Smooth muscle cell (in vitro differentiated cells): ENCODE measurements around the gene M6PR. TPM values are rescaled to one million over a fixed set of nuclear protein-coding genes. Genes with fewer than 3 reads are reported as not detected.
"Not testable (repeated sequence)": the region's sequence is repeated elsewhere in the genome, so short reads cannot be mapped to it uniquely, and the experiment has no call there.

Experiments
- DNase-seq: peaks from one replicate; lab custom pipeline; 2025; ENCODE audit not compliant: unreplicated experiment; lab: John Stamatoyannopoulos, UW
- H2AFZ ChIP-seq: fragments of 200-600 bp; sonication (generic); 2 replicates; pipeline ENCODE4 v1.6.0; 2016; ENCODE audit warnings: antibody characterized with exemption, low read depth, mild to moderate bottlenecking
- H3F3A ChIP-seq: fragments of 200-600 bp; sonication (generic); 2 replicates; pipeline ENCODE4 v1.6.0; 2017; ENCODE audit warnings: antibody characterized with exemption, low read depth
- H3K27ac ChIP-seq: fragments of 200-600 bp; sonication (generic); 2 replicates; pipeline ENCODE4 v1.5.1; 2016; ENCODE audit warnings: low read depth, mild to moderate bottlenecking
- H3K27me3 ChIP-seq: fragments of 200-600 bp; sonication (generic); 2 replicates; pipeline ENCODE4 v1.6.1; 2016; ENCODE audit warnings: low read depth, mild to moderate bottlenecking
- H3K36me3 ChIP-seq: fragments of 200-600 bp; sonication (generic); 2 replicates; pipeline ENCODE4 v1.5.1; 2016; ENCODE audit warnings: low read depth
- H3K4me1 ChIP-seq: fragments of 200-600 bp; sonication (generic); 2 replicates; pipeline ENCODE4 v1.5.1; 2016; ENCODE audit warnings: low read depth
- H3K4me2 ChIP-seq: fragments of 200-600 bp; sonication (generic); 2 replicates; pipeline ENCODE4 v1.6.0; 2016; ENCODE audit warnings: mild to moderate bottlenecking
- H3K4me3 ChIP-seq: fragments of 200-600 bp; sonication (generic); 2 replicates; pipeline ENCODE4 v1.5.1; 2016; ENCODE audit warnings: mild to moderate bottlenecking
- H3K79me2 ChIP-seq: fragments of 200-600 bp; sonication (generic); 2 replicates; pipeline ENCODE4 v1.6.0; 2016; ENCODE audit warnings: low read depth, mild to moderate bottlenecking
- H3K9ac ChIP-seq: fragments of 200-600 bp; sonication (generic); 2 replicates; pipeline ENCODE4 v1.6.0; 2016; ENCODE audit warnings: low read depth
- H3K9me3 ChIP-seq: fragments of 200-600 bp; sonication (generic); replicated peaks from 2 replicates; pipeline ENCODE4 v1.5.1; 2016; ENCODE audit warnings: low read depth
- H4K20me1 ChIP-seq: fragments of 200-600 bp; sonication (generic); 2 replicates; pipeline ENCODE4 v1.6.0; 2016; ENCODE audit warnings: low read depth
- CTCF ChIP-seq: fragments of 200-600 bp; sonication (generic); IDR thresholded peaks from 2 replicates; pipeline ENCODE4 v1.5.1; 2017; ENCODE audit warnings: borderline replicate concordance, mild to moderate bottlenecking, antibody characterized with exemption; ENCODE audit not compliant: insufficient read depth, poor library complexity, severe bottlenecking
- WGBS: methylation state at CpG from one replicate; pipeline ENCODE4 v1.1.7; 2016; ENCODE audit warnings: low lambda C conversion rate; 5-methylcytosine and 5-hydroxymethylcytosine counted together
- polyA plus RNA-seq: library from polyadenylated mRNA; unstranded; fragments of >200 nt; fragmentation: Nextera tagmentation; extraction: Ambion mirVana; gene quantifications from 2 replicates; pipeline ENCODE4 v1.2.1, GENCODE V29; 2016
- total RNA-seq: library from RNA; depleted of rRNA; stranded (reverse); fragments of >200 nt; gene quantifications from 2 replicates; pipeline ENCODE4 v1.2.3, GENCODE V29; 2014

M6PR gene
- total and polyA plus RNA-seq, 2 experiments from 2014 or later: 49.8 to 106 TPM

GRCh38 chr12:8943565-8944186, 5.8 kb downstream of the M6PR start:
- peaks cover 4% of the 10 kb centered on the region for H3F3A ChIP-seq
- peaks cover 17% of the 10 kb centered on the region for H4K20me1 ChIP-seq
- no peak overlapping the region for H3K4me2 ChIP-seq
- TF ChIP-seq CTCF: no peak
- no peak for DNase-seq
- H3K4me3 ChIP-seq: no peak overlapping the region
- H3K27ac ChIP-seq: no peak overlapping the region
- H3K27me3 ChIP-seq: no peaks in the 10 kb centered on the region
- peaks cover 38% of the 10 kb centered on the region for H3K79me2 ChIP-seq
- H2AFZ ChIP-seq: no peak overlapping the region
- 96% methylated on average over 10 of the region's 10 CpGs for WGBS
- H3K36me3 ChIP-seq: peaks cover 8% of the 10 kb centered on the region
- no peaks in the 10 kb centered on the region for H3K9me3 ChIP-seq
- H3K9ac ChIP-seq: no peak overlapping the region
- peaks cover 7% of the 10 kb centered on the region for H3K4me1 ChIP-seq

GRCh38 chr12:8941691-8942478, 7.6 kb downstream of the M6PR start:
- WGBS: 85% methylated on average over 5 of the region's 5 CpGs
- Histone ChIP-seq H3K27ac (no peak overlapping the region), H4K20me1 (peaks cover 3% of the 10 kb centered on the region), H3K9me3 (no peaks in the 10 kb centered on the region), H3K4me3 (no peak overlapping the region), H3K4me2 (no peak overlapping the region), H2AFZ (no peak overlapping the region), H3K9ac (no peak overlapping the region), H3K79me2 (peaks cover 20% of the 10 kb centered on the region), H3K27me3 (no peaks in the 10 kb centered on the region), H3F3A (peaks cover 4% of the 10 kb centered on the region), H3K4me1 (no peaks in the 10 kb centered on the region), H3K36me3 (peaks cover 8% of the 10 kb centered on the region)
- no peak for TF ChIP-seq CTCF
- no peak for DNase-seq

- H3K4me2 ChIP-seq, H3K4me1 ChIP-seq, DNase-seq, H3K79me2 ChIP-seq, H3K27me3 ChIP-seq, H3K36me3 ChIP-seq, H2AFZ ChIP-seq, H3K4me3 ChIP-seq, H4K20me1 ChIP-seq, H3K27ac ChIP-seq, H3K9me3 ChIP-seq, H3F3A ChIP-seq, H3K9ac ChIP-seq: not testable (repeated sequence)
- WGBS: 97% methylated on average over 5 of the region's 5 CpGs
These were observed 11.5 kb downstream of the M6PR start for GRCh38 chr12:8937842-8938442.

DNA sequence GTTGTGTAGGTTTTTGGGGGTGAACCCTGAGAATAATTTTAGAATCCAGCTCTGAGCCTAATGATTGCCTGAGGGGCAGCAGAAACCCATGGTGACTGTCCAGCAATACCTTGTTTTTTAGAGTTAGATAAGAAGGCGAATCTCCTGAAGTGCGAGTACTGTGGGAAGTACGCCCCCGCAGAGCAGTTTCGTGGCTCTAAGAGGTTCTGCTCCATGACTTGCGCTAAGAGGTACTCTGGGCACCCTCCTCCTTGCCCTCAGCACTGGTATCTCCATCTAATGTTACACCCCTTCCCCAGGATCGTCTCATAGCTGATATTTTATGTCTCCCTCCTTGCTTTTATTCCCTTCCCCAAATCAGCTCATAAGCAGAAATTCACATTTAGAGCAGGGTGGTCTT, 12.7 kb downstream of the M6PR start:
- TF ChIP-seq CTCF: no peak
- H4K20me1 ChIP-seq: no peaks in the 10 kb centered on the region
- H3K36me3 ChIP-seq: no peaks in the 10 kb centered on the region
- no peaks in the 10 kb centered on the region for H3K27me3 ChIP-seq
- peaks cover 3% of the 10 kb centered on the region for H3F3A ChIP-seq
- no peak overlapping the region for H3K4me2 ChIP-seq
- H3K9me3 ChIP-seq: no peaks in the 10 kb centered on the region
- H3K9ac ChIP-seq: no peak overlapping the region
- H3K4me3 ChIP-seq: no peak overlapping the region
- WGBS: 98% methylated on average over 7 of the region's 7 CpGs
- H3K27ac ChIP-seq: no peak overlapping the region
- H2AFZ ChIP-seq: no peak overlapping the region
- no peaks in the 10 kb centered on the region for H3K4me1 ChIP-seq
- H3K79me2 ChIP-seq: no peaks in the 10 kb centered on the region
- DNase-seq: no peak

DNA sequence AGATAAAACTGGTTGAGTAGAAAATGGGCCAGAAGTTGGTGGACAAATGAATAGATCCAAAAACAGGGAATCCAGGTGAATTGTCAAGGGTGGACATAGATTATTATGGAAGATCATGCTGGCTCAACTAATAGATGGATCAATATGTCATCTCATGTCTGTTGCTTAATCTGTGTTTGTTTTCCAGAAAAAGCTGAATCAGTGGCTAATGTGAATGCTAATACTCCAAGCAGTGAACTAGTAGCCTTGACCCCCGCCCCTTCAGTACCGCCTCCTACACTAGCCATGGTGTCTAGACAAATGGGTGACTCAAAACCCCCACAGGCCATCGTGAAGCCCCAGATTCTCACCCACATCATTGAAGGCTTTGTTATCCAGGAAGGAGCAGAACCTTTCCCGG, 15.4 kb downstream of the M6PR start:
- WGBS: 79% methylated on average over 4 of the region's 4 CpGs
- not testable (repeated sequence) for H4K20me1 ChIP-seq, H3K9me3 ChIP-seq, H3K79me2 ChIP-seq, H3K27me3 ChIP-seq, H3K27ac ChIP-seq, H3K4me3 ChIP-seq, H3K9ac ChIP-seq, H3K4me2 ChIP-seq, H3K4me1 ChIP-seq, H3K36me3 ChIP-seq, H3F3A ChIP-seq, H2AFZ ChIP-seq, DNase-seq

- H3K27me3 ChIP-seq, H3F3A ChIP-seq, H3K27ac ChIP-seq, H2AFZ ChIP-seq, H3K9me3 ChIP-seq, H4K20me1 ChIP-seq, H3K4me3 ChIP-seq, H3K9ac ChIP-seq, DNase-seq, H3K36me3 ChIP-seq, H3K79me2 ChIP-seq, H3K4me1 ChIP-seq, H3K4me2 ChIP-seq: not testable (repeated sequence)
- 94% methylated on average over 2 of the region's 3 CpGs for WGBS
These were observed 17.0 kb downstream of the M6PR start for GRCh38 chr12:8932464-8932863.
